HL-60 (cell line): Measurements from ENCODE around the gene ACP6.

Experiments used
- CTCF ChIP-seq: IDR thresholded peaks from one replicate; pipeline ENCODE4 v1.5.1; 2011; ENCODE audit warnings: low read length, control low read depth, inconsistent platforms; ENCODE audit not compliant: insufficient read depth
- GABPA ChIP-seq: IDR thresholded peaks from 2 replicates; pipeline ENCODE4 v1.6.1; 2012; ENCODE audit warnings: low read depth
- POLR2AphosphoS5 ChIP-seq: IDR thresholded peaks from 2 replicates; pipeline ENCODE4 v1.6.1; 2012; ENCODE audit warnings: low read depth
- REST ChIP-seq: IDR thresholded peaks from 2 replicates; pipeline ENCODE4 v1.6.1; 2012; ENCODE audit warnings: low read depth; ENCODE audit not compliant: insufficient replicate concordance
- SPI1 ChIP-seq: IDR thresholded peaks from 2 replicates; pipeline ENCODE4 v1.6.1; 2012; ENCODE audit warnings: low read depth, mild to moderate bottlenecking, borderline replicate concordance

GRCh38 chr1:147608596-147608995 lies 61.7 kb downstream of the ACP6 start:
- TF ChIP-seq GABPA (no peak), CTCF (no peak), POLR2AphosphoS5 (no peak), REST (no peak), SPI1 (no peak)
